K562 (cell line): ENCODE measurements around the gene GNPAT. TPM values are rescaled to one million over a fixed set of nuclear protein-coding genes. Genes with fewer than 3 reads are reported as not detected.
A peak's percentile ranks its signal among the peaks of the same experiment; 100 is the strongest.

Experiments used
- ATF7 ChIP-seq: fragments of 450-650 bp; IDR thresholded peaks from 2 replicates; pipeline ENCODE4 v1.7.1; 2014; ENCODE audit warnings: mild to moderate bottlenecking, moderate library complexity
- CEBPB ChIP-seq: fragments of 450-650 bp; IDR thresholded peaks from 2 replicates; pipeline ENCODE4 v1.6.1; 2016; ENCODE audit warnings: missing genetic modification characterization, missing compliant biosample characterization
- DPF2 ChIP-seq: fragments of 450-650 bp; IDR thresholded peaks from 2 replicates; pipeline ENCODE4 v1.6.1; 2016
- EHMT2 ChIP-seq: fragments of 450-650 bp; IDR thresholded peaks from 2 replicates; pipeline ENCODE4 v1.6.1; 2018; ENCODE audit warnings: antibody characterized with exemption
- ELF4 ChIP-seq: fragments of 450-650 bp; formaldehyde crosslinking; IDR thresholded peaks from 2 replicates; pipeline ENCODE4 v1.4.0; 2022; ENCODE audit warnings: missing genetic modification characterization
- JUND ChIP-seq, 2 experiments: IDR thresholded peaks; 2 replicates in 1 of 2; 3 replicates in 1 of 2; pipeline ENCODE4 v1.6.1; 2011; ENCODE audit warnings: borderline replicate concordance in 2 of 2, low read depth in 2 of 2, low read length in 2 of 2, improper control_type of control experiment in 1 of 2, missing biosample characterization in 1 of 2, missing genetic modification characterization in 1 of 2, missing genetic modification reagents in 1 of 2
- MCM2 ChIP-seq: fragments of 450-650 bp; IDR thresholded peaks from 2 replicates; pipeline ENCODE4 v1.6.1; 2017; ENCODE audit warnings: low read depth, mild to moderate bottlenecking
- MYC ChIP-seq, 2 experiments: fragments of 250-450 bp in 1 of 2; sonication (Bioruptor Pico) in 1 of 2; IDR thresholded peaks; 2 replicates each; pipeline versions ENCODE4 v1.5.1 to v1.6.1; 2012 to 2021; ENCODE audit warnings: low read depth in 2 of 2, borderline replicate concordance in 1 of 2, improper control_type of control experiment in 1 of 2, low read length in 1 of 2, mild to moderate bottlenecking in 1 of 2, moderate library complexity in 1 of 2
- NBN ChIP-seq: fragments of 450-650 bp; IDR thresholded peaks from 2 replicates; pipeline ENCODE4 v1.6.1; 2016; ENCODE audit warnings: low read depth, mild to moderate bottlenecking
- NR1H2 ChIP-seq: sonication (generic); formaldehyde crosslinking; IDR thresholded peaks from 2 replicates; pipeline ENCODE4 v1.4.0; 2020; ENCODE audit warnings: mild to moderate bottlenecking, missing genetic modification reagents
- NR2C1 ChIP-seq, 2 experiments: fragments of 450-650 bp; IDR thresholded peaks; 2 replicates each; pipeline ENCODE4 v1.6.1; 2017; ENCODE audit warnings: mild to moderate bottlenecking in 2 of 2, antibody characterized with exemption in 1 of 2, inconsistent platforms in 1 of 2, missing compliant biosample characterization in 1 of 2, missing genetic modification characterization in 1 of 2
- SIRT6 ChIP-seq: IDR thresholded peaks from one replicate; pipeline ENCODE4 v1.6.1; 2012; ENCODE audit warnings: low read depth, mild to moderate bottlenecking, control low read depth, inconsistent platforms, low read length, moderate library complexity
- TAF9B ChIP-seq: fragments of 450-650 bp; IDR thresholded peaks from 2 replicates; pipeline ENCODE4 v1.6.1; 2018; ENCODE audit warnings: mild to moderate bottlenecking; ENCODE audit not compliant: partially characterized antibody
- TOE1 ChIP-seq, 2 experiments: fragments of 450-650 bp in 1 of 2; sonication (generic) in 1 of 2; formaldehyde crosslinking in 1 of 2; IDR thresholded peaks; 2 replicates each; pipeline versions ENCODE4 v1.7.1 to v1.8.0; 2016 to 2022; ENCODE audit warnings: borderline replicate concordance in 2 of 2, mild to moderate bottlenecking in 2 of 2, antibody characterized with exemption in 1 of 2, inconsistent platforms in 1 of 2, low read depth in 1 of 2, missing genetic modification reagents in 1 of 2, moderate library complexity in 1 of 2
- polyA plus RNA-seq, 8 experiments: library from polyadenylated mRNA; depleted of rRNA in 4 of 8; stranded (reverse) in 5 of 8; unstranded in 3 of 8; fragments of >200 nt; fragmentation: Nextera tagmentation in 2 of 8; fragmentation: Illumina TruSeq in 1 of 8; extraction: Ambion mirVana in 2 of 8; extraction: Trizol in 1 of 8; gene quantifications; 2 replicates each; pipeline versions ENCODE4 v1.2.1 to v1.2.3, GENCODE V29; 2011 to 2014; ENCODE audit warnings: inconsistent platforms in 1 of 8, missing spikeins in 1 of 8
- total RNA-seq, 7 experiments: library from RNA; depleted of rRNA in 6 of 7; stranded (reverse); fragments of >200 nt in 6 of 7; fragmentation: Illumina TruSeq in 2 of 7; extraction: Trizol in 2 of 7; gene quantifications; 2 replicates each; pipeline versions ENCODE4 v1.2.1 to v1.2.3, GENCODE V29; 2011 to 2021; ENCODE audit warnings: low replicate concordance in 1 of 7
- TF ChIP-seq, protein P1 (sequence below): fragments of 250-450 bp; sonication (Bioruptor Pico); IDR thresholded peaks from 2 replicates; pipeline ENCODE4 v1.5.0; 2021; ENCODE audit warnings: mild to moderate bottlenecking, borderline replicate concordance

The GNPAT gene
- total and polyA plus RNA-seq, 9 of the 15 experiments (the other 6 are each of a cell fraction or from before 2014, with no cell fraction given): 32.1 to 68.8 (median 50.7) TPM

DNA sequence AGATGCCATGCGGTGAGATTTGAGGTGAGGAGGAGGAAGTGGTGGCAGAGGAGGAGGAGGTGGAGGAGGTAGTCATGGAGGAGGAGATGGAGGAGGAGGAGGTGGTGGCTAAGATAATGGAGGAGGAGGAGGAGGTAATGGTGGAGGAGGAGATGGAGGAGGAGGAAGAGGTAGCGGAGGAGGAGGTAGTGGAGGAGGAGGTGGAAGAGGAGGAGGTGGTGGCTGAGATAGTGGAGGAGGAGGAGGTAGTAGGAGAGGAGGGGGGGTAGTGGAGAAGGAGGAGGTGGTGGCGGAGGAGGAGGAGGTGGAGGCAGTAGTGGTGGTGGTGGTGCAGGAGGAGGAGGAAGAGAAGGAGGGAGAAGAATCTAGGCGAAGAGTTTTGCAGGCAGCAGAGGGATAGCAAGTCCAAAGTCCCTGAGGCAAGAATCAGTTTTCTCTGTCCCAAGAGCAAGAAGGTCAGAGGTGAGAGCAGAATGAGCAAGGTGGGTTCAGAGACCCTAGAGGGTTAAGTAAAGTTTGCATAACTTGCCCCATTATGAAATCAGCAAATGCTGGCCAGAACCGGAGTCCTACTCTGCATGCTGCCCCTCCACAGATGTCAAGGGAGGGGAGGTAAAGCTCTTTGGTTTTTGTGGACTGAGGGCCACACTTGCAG lies 38.9 kb upstream of the GNPAT start (continued):
- TF ChIP-seq, protein P1, sequence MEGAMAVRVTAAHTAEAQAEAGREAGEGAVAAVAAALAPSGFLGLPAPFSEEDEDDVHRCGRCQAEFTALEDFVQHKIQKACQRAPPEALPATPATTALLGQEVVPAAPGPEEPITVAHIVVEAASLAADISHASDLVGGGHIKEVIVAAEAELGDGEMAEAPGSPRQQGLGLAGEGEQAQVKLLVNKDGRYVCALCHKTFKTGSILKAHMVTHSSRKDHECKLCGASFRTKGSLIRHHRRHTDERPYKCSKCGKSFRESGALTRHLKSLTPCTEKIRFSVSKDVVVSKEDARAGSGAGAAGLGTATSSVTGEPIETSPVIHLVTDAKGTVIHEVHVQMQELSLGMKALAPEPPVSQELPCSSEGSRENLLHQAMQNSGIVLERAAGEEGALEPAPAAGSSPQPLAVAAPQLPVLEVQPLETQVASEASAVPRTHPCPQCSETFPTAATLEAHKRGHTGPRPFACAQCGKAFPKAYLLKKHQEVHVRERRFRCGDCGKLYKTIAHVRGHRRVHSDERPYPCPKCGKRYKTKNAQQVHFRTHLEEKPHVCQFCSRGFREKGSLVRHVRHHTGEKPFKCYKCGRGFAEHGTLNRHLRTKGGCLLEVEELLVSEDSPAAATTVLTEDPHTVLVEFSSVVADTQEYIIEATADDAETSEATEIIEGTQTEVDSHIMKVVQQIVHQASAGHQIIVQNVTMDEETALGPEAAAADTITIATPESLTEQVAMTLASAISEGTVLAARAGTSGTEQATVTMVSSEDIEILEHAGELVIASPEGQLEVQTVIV (CRISPR knock-in tag): no peak
- TF ChIP-seq EHMT2 (0 out of 2 replicates have a peak, but pooled peaks have one; percentile 62), NR1H2 (CRISPR knock-in tag) (no peak), SIRT6 (no peak), ATF7 (0 out of 2 replicates have a peak, but pooled peaks have one; percentile 15), TAF9B (no peak), MCM2 (peak; percentile 82; the same call in 1 of the 2 replicates), MYC (IDR thresholded peaks at IDR 0.05; ENCODE audit: low read depth, low read length) (0 out of 2 replicates have a peak, but pooled peaks have one; percentile 46), MYC (CRISPR knock-in tag; IDR thresholded peaks at IDR 0.05; ENCODE audit: borderline replicate concordance, low read depth) (no peak), ELF4 (CRISPR knock-in tag) (peak; percentile 94), DPF2 (peak; percentile 82), NBN (peak; percentile 78; the same call in 1 of the 2 replicates), NR2C1 (IDR thresholded peaks at IDR 0.05) (no peak), NR2C1 (tag; IDR thresholded peaks at IDR 0.05) (0 out of 2 replicates have a peak, but pooled peaks have one; percentile 29), TOE1 (IDR thresholded peaks at IDR 0.05; ENCODE audit: borderline replicate concordance) (peak; percentile 78; the same call in 1 of the 2 replicates), TOE1 (CRISPR knock-in tag; IDR thresholded peaks at IDR 0.05; ENCODE audit: borderline replicate concordance, low read depth) (no peak), CEBPB (tag) (peak; percentile 83), JUND (IDR thresholded peaks at IDR 0.05; ENCODE audit: borderline replicate concordance, low read depth, low read length) (peak; percentile 69; the same call in 1 of the 2 replicates), JUND (tag; IDR thresholded peaks at IDR 0.05; ENCODE audit: borderline replicate concordance, low read depth, low read length) (peak; percentile 28; the same call in 1 of the 3 replicates)
